Measurements from ENCODE around the gene SPRYD3.
"Not testable (repeated sequence)": the region's sequence is repeated elsewhere in the genome, so short reads cannot be mapped to it uniquely, and the experiment has no call there.

The SPRYD3 gene

GRCh38 chr12:53096089-53096741 is 17.0 kb upstream of the SPRYD3 start:
- TF ChIP-seq, protein P1, sequence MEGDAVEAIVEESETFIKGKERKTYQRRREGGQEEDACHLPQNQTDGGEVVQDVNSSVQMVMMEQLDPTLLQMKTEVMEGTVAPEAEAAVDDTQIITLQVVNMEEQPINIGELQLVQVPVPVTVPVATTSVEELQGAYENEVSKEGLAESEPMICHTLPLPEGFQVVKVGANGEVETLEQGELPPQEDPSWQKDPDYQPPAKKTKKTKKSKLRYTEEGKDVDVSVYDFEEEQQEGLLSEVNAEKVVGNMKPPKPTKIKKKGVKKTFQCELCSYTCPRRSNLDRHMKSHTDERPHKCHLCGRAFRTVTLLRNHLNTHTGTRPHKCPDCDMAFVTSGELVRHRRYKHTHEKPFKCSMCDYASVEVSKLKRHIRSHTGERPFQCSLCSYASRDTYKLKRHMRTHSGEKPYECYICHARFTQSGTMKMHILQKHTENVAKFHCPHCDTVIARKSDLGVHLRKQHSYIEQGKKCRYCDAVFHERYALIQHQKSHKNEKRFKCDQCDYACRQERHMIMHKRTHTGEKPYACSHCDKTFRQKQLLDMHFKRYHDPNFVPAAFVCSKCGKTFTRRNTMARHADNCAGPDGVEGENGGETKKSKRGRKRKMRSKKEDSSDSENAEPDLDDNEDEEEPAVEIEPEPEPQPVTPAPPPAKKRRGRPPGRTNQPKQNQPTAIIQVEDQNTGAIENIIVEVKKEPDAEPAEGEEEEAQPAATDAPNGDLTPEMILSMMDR (IDR thresholded peaks at IDR 0.05; ENCODE audit: insufficient read depth, missing control alignments): no peak
- no peak for FAIRE-seq
- peak; percentile 10 for DNase-seq (ENCODE audit: insufficient read length, low spot score)

- DNase-seq (ENCODE audit: insufficient read length, low spot score); FAIRE-seq: not testable (repeated sequence)
These were observed 16.4 kb upstream of the SPRYD3 start for GRCh38 chr12:53095596-53095895.

DNA sequence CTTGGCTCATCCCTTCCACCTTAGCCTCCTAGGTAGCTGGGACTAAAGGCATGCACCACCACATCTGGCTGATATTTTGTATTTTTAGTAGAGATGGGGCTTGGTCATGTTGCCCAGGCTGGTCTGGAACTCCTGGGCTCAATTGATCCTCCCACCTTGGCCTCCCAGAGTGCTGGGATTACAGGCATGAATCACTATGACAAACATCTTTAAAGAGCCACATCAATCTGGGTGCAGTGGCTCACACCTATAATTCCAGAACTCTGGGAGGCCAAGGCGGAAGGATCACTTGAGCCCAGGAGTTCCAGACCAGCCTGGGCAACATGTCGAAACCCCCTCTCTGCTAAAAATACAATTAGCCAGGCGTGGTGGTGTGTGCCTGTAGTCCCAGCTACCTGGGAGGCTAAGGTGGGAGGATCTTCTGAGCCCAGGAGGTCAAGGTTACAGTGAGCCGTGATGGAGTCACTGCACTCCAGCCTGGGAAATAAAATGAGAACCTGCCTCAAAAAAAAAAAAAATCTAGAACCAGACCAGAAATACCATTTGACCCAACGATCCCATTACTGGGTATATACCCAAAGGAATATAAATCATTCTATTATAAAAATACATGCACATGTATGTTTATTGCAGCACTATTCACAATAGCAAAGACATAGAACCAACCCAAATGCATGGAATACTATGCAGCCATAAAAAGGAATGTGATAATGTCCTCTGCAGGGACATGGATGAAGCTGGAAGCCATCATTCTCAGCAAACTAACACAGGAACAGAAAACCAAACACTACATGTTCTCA is 15.8 kb upstream of the SPRYD3 start:
- FAIRE-seq; DNase-seq (ENCODE audit: insufficient read length, low spot score): not testable (repeated sequence)

GRCh38 chr12:53094394-53094787 is 15.2 kb upstream of the SPRYD3 start:
- DNase-seq (ENCODE audit: insufficient read length, low spot score) (no peak), FAIRE-seq (no peak)
- TF ChIP-seq, protein P1 (IDR thresholded peaks at IDR 0.05; ENCODE audit: insufficient read depth, missing control alignments): no peak

GRCh38 chr12:53093777-53094393 is 14.7 kb upstream of the SPRYD3 start:
- no peak for FAIRE-seq
- TF ChIP-seq, protein P1 (IDR thresholded peaks at IDR 0.05; ENCODE audit: insufficient read depth, missing control alignments): no peak
- DNase-seq (ENCODE audit: insufficient read length, low spot score): no peak

DNA sequence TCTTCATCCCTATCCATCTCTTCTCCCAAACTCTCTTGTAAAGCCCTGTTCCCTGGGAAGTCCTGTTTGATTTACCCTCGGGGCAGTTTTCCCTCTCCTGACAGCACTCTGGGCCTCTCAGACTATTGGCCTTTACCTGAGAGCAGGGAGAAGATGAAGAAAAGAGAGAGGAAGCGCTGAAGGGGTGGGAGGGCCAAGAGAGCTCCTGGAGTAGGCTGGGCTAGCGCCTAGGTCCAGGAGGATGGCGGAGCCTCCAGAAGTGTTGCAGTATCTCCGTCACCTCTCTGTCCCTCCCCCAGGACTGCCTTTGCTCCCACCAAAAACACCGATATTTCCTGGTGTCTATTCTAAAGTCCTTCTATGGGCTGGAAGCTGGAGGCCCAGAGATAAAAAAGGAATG is 12.6 kb upstream of the SPRYD3 start:
- TF ChIP-seq, protein P1 (IDR thresholded peaks at IDR 0.05; ENCODE audit: insufficient read depth, missing control alignments): no peak
- FAIRE-seq: no peak
- DNase-seq (ENCODE audit: insufficient read length, low spot score): no peak

DNA sequence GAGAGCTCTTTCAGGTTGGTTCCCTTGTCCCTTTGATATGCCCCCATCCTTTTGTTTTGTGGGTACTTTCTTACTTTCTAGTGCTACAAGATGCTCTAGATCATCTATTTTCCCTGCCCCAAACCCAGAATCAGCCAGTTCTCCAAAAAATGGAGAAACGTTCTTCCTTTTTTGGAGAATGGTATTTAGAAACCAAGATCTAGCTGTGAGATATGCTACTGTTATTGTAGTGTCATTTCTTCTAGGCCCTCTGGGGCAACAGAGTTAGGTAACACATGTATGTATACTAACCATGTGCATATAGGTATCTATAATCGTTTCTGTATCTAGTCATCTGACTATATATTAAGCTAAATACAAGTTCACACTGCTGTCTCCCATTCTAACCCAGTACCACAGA is 11.4 kb upstream of the SPRYD3 start:
- DNase-seq (ENCODE audit: insufficient read length, low spot score): peak; percentile 2
- no peak for FAIRE-seq
- TF ChIP-seq, protein P1 (IDR thresholded peaks at IDR 0.05; ENCODE audit: insufficient read depth, missing control alignments): no peak

- DNase-seq (ENCODE audit: insufficient read length, low spot score) (no peak), FAIRE-seq (no peak)
- TF ChIP-seq, protein P1 (IDR thresholded peaks at IDR 0.05; ENCODE audit: insufficient read depth, missing control alignments): no peak
These were observed 10.9 kb upstream of the SPRYD3 start for GRCh38 chr12:53090105-53090504.
